IPS DF 4.7 (cell line): Measurements from ENCODE around the gene CCL5.
A peak's percentile ranks its signal among the peaks of the same experiment; 100 is the strongest.

Experiments used
- DNase-seq: peaks from one replicate; pipeline ENCODE4 v3.0.0-alpha.2; 2013; ENCODE audit warnings: low spot score; ENCODE audit errors: extremely low read depth

The CCL5 gene

GRCh38 chr17:35868737-35869136, 11.4 kb downstream of the CCL5 start, which contains the start of gene HEATR9:
Gene HEATR9 (minus strand): TSS chr17:35868891. CDS start chr17:35868742, 149 bp downstream.
- DNase-seq: no peak

- no peak for DNase-seq
These were observed 12.6 kb downstream of the CCL5 start for GRCh38 chr17:35867574-35867973.

- no peak for DNase-seq
These were observed 13.7 kb downstream of the CCL5 start for GRCh38 chr17:35866341-35866950.

GRCh38 chr17:35865412-35866340, 14.5 kb downstream of the CCL5 start:
- no peak for DNase-seq

- no peak for DNase-seq
These were observed 15.3 kb downstream of the CCL5 start for GRCh38 chr17:35864853-35865252.

GRCh38 chr17:35856603-35857002, 23.6 kb downstream of the CCL5 start:
- DNase-seq: no peak

- DNase-seq: no peak
These were observed 24.2 kb downstream of the CCL5 start for GRCh38 chr17:35855965-35856364.

- peak; percentile 64 for DNase-seq
These were observed 30.5 kb downstream of the CCL5 start for GRCh38 chr17:35849469-35850348.

GRCh38 chr17:35847633-35848373, 32.4 kb downstream of the CCL5 start:
- no peak for DNase-seq

- DNase-seq: no peak
These were observed 33.2 kb downstream of the CCL5 start for GRCh38 chr17:35847006-35847405.

- DNase-seq: no peak
These were observed 33.9 kb downstream of the CCL5 start for GRCh38 chr17:35846055-35846809.

GRCh38 chr17:35844547-35844946, 35.6 kb downstream of the CCL5 start:
- no peak for DNase-seq

- no peak for DNase-seq
These were observed 36.5 kb downstream of the CCL5 start for GRCh38 chr17:35843698-35844097.

GRCh38 chr17:35842239-35842638, 37.9 kb downstream of the CCL5 start:
- DNase-seq: no peak

- DNase-seq: no peak
These were observed 38.7 kb downstream of the CCL5 start for GRCh38 chr17:35841505-35841904.

GRCh38 chr17:35841101-35841500, 39.1 kb downstream of the CCL5 start:
- DNase-seq: no peak

- DNase-seq: no peak
These were observed 55.0 kb downstream of the CCL5 start for GRCh38 chr17:35825206-35825605.
